GM18868 (cell line): ENCODE measurements around the gene NTM.

Experiments used
- ATAC-seq: cut with Tn5 transposase; IDR thresholded peaks from one replicate; pipeline ENCODE4 v1.9.1; 2021; ENCODE audit warnings: mild to moderate bottlenecking, moderate library complexity; ENCODE audit not compliant: unreplicated experiment

NTM gene

GRCh38 chr11:131845255-131845654 lies 474.8 kb downstream of the NTM start:
- ATAC-seq: no peak

- no peak for ATAC-seq
These were observed 479.1 kb downstream of the NTM start for GRCh38 chr11:131849485-131849884.

GRCh38 chr11:131850507-131850906 lies 480.1 kb downstream of the NTM start:
- ATAC-seq: no peak

GRCh38 chr11:131851964-131852755 lies 481.7 kb downstream of the NTM start:
- ATAC-seq: no peak

GRCh38 chr11:131852757-131853156 lies 482.3 kb downstream of the NTM start:
- no peak for ATAC-seq

- ATAC-seq: no peak
These were observed 484.0 kb downstream of the NTM start for GRCh38 chr11:131854391-131854790.

- ATAC-seq: no peak
These were observed 484.9 kb downstream of the NTM start for GRCh38 chr11:131855320-131855719.

GRCh38 chr11:131857246-131857645 lies 486.8 kb downstream of the NTM start:
- no peak for ATAC-seq

- no peak for ATAC-seq
These were observed 488.1 kb downstream of the NTM start for GRCh38 chr11:131858505-131858904.

GRCh38 chr11:131859538-131860210 lies 489.3 kb downstream of the NTM start:
- no peak for ATAC-seq

GRCh38 chr11:131864228-131864627 lies 493.8 kb downstream of the NTM start:
- ATAC-seq: no peak

GRCh38 chr11:131865860-131866259 lies 495.4 kb downstream of the NTM start:
- no peak for ATAC-seq

- ATAC-seq: no peak
These were observed 496.4 kb downstream of the NTM start for GRCh38 chr11:131866535-131867400.

- ATAC-seq: peak; percentile 83
These were observed 497.2 kb downstream of the NTM start for GRCh38 chr11:131867457-131868257.

GRCh38 chr11:131868629-131869507 lies 498.5 kb downstream of the NTM start:
- no peak for ATAC-seq

- ATAC-seq: no peak
These were observed 499.9 kb downstream of the NTM start for GRCh38 chr11:131870305-131870704.

- no peak for ATAC-seq
These were observed 500.6 kb downstream of the NTM start for GRCh38 chr11:131871006-131871405.

- no peak for ATAC-seq
These were observed 503.7 kb downstream of the NTM start for GRCh38 chr11:131874070-131874469.

GRCh38 chr11:131875611-131876010 lies 505.2 kb downstream of the NTM start:
- ATAC-seq: no peak
